GM12892 (cell line): ENCODE results near the gene OR2T29.
"Not testable (repeated sequence)": the region's sequence is repeated elsewhere in the genome, so short reads cannot be mapped to it uniquely, and the experiment has no call there.

ENCODE experiments used
- POLR2A ChIP-seq: IDR thresholded peaks from 2 replicates; pipeline ENCODE4 v1.6.1; 2011; ENCODE audit warnings: low read depth, low read length, control low read depth
- TAF1 ChIP-seq: IDR thresholded peaks from 2 replicates; pipeline ENCODE4 v1.6.1; 2011; ENCODE audit warnings: low read depth, mild to moderate bottlenecking, control low read depth, low read length, borderline replicate concordance

- TF ChIP-seq TAF1, POLR2A: not testable (repeated sequence)
Observed at GRCh38 chr1:248574657-248575056, 12.1 kb upstream of the OR2T29 start, which contains the start of gene OR2T34.
